ENCODE data around the gene SCAF4. TPM values are rescaled to one million over a fixed set of nuclear protein-coding genes. Genes with fewer than 3 reads are reported as not detected.

Gene SCAF4
- total RNA-seq, 1 donor from 2014 or later: 31.9 TPM

DNA sequence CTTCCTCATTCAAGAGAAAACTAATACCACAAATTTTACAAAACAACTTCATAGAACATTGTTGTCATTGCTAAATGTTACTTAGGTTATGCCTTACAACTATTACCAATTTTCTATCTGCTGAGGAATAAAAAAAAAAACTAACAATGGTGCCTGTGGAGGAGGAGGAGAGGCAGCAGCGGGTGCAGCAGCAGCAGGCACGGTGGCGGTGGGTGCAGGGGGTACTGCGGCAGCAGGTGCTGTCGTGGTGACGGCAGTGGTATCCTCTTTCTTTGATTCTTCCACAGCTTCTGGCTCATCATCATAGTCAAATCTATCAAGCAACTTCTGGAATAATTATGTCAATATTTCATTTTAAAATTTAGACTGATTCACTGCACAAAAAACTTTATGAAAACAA is 35.5 kb downstream of the SCAF4 start:
- Histone ChIP-seq H3K27me3 (no peaks in the 10 kb centered on the region), H3F3A (ENCODE audit: low read depth) (peaks cover 26% of the 10 kb centered on the region), H3K36me3 (peaks cover 66% of the 10 kb centered on the region), H2AFZ (replicated peaks) (no peak overlapping the region), H4K20me1 (ENCODE audit: low read depth) (peaks cover 5% of the 10 kb centered on the region), H3K4me3 (no peak overlapping the region), H3K9ac (no peak overlapping the region), H3K9me3 (ENCODE audit: low read depth) (no peaks in the 10 kb centered on the region), H3K4me1 (no peaks in the 10 kb centered on the region), H3K4me2 (no peak overlapping the region), H3K79me2 (ENCODE audit: low read depth) (peaks cover 46% of the 10 kb centered on the region), H3K27ac (no peak overlapping the region)
- Mint-ChIP-seq H3K4me3 (no peak overlapping the region), H3K9me3 (no peaks in the 10 kb centered on the region), H3K36me3 (peaks cover 34% of the 10 kb centered on the region), H3K27ac (no peak overlapping the region), H3K4me1 (peaks cover 11% of the 10 kb centered on the region), H3K27me3 (ENCODE audit: insufficient read depth, low read depth) (no peaks in the 10 kb centered on the region)
- TF ChIP-seq EZH2 (IDR thresholded peaks at IDR 0.05) (no peak), EZH2phosphoT487 (IDR thresholded peaks at IDR 0.05) (no peak)
- TF ChIP-seq, protein P1, sequence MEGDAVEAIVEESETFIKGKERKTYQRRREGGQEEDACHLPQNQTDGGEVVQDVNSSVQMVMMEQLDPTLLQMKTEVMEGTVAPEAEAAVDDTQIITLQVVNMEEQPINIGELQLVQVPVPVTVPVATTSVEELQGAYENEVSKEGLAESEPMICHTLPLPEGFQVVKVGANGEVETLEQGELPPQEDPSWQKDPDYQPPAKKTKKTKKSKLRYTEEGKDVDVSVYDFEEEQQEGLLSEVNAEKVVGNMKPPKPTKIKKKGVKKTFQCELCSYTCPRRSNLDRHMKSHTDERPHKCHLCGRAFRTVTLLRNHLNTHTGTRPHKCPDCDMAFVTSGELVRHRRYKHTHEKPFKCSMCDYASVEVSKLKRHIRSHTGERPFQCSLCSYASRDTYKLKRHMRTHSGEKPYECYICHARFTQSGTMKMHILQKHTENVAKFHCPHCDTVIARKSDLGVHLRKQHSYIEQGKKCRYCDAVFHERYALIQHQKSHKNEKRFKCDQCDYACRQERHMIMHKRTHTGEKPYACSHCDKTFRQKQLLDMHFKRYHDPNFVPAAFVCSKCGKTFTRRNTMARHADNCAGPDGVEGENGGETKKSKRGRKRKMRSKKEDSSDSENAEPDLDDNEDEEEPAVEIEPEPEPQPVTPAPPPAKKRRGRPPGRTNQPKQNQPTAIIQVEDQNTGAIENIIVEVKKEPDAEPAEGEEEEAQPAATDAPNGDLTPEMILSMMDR (IDR thresholded peaks at IDR 0.05): no peak
- DNase-seq (ENCODE audit: low spot score): no peak

GRCh38 chr21:31693222-31693621 is 38.7 kb downstream of the SCAF4 start:
- no peak overlapping the region for H3K4me2 ChIP-seq
- DNase-seq (ENCODE audit: low spot score): no peak
- H3K4me3 ChIP-seq: no peak overlapping the region
- peaks cover 27% of the 10 kb centered on the region for H3K79me2 ChIP-seq (ENCODE audit: low read depth)
- H2AFZ ChIP-seq (replicated peaks): no peak overlapping the region
- no peaks in the 10 kb centered on the region for H3K9me3 Mint-ChIP-seq
- no peak overlapping the region for H3K4me3 Mint-ChIP-seq
- no peak overlapping the region for H3K9ac ChIP-seq
- no peaks in the 10 kb centered on the region for H4K20me1 ChIP-seq (ENCODE audit: low read depth)
- no peaks in the 10 kb centered on the region for H3K4me1 ChIP-seq
- H3K9me3 ChIP-seq (ENCODE audit: low read depth): no peaks in the 10 kb centered on the region
- H3K27me3 ChIP-seq: no peaks in the 10 kb centered on the region
- H3K36me3 Mint-ChIP-seq: peaks cover 40% of the 10 kb centered on the region
- H3K27ac Mint-ChIP-seq: no peak overlapping the region
- H3K36me3 ChIP-seq: peaks cover 55% of the 10 kb centered on the region
- H3F3A ChIP-seq (ENCODE audit: low read depth): peaks cover 35% of the 10 kb centered on the region
- H3K4me1 Mint-ChIP-seq: peaks cover 7% of the 10 kb centered on the region
- H3K27ac ChIP-seq: no peak overlapping the region
- TF ChIP-seq, protein P1 (IDR thresholded peaks at IDR 0.05): no peak
- TF ChIP-seq EZH2 (IDR thresholded peaks at IDR 0.05) (no peak), EZH2phosphoT487 (IDR thresholded peaks at IDR 0.05) (no peak)
- no peaks in the 10 kb centered on the region for H3K27me3 Mint-ChIP-seq (ENCODE audit: insufficient read depth, low read depth)

DNA sequence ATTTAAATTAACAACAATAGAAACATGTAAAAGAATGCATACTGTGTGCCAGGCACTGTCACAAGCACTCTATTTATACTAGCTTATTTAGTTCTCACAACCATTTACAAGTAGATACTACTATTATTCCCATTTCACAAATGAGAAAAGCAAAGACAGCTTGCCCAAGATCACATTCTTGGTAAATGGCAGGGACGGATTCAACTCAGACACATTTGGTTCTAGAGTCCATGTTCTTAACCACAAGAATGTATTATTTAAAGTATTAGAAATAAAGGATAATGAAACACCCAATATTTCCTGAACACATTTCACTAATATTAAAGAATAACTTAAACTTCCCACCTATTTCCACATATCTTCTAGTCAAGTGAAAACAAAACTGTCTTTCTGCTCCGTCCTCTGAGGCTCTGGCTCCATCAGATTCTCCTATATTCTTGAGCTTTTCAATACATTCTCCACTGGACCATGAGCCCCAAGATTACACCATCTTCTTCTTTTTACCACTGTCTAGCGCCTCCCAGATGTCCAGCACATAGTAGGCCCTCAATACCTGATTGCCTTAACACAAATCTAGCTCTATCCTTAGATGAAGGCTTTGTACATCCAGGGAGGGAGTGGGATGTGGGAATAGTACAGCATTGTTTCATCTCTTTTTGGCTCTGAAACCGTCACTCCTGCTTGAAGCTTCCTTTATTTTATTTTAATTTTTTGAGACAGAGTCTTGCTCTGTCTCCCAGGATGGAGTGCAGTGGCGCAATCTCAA is 43.1 kb downstream of the SCAF4 start:
- Histone ChIP-seq H4K20me1 (ENCODE audit: low read depth) (peaks cover 7% of the 10 kb centered on the region), H3F3A (ENCODE audit: low read depth) (peaks cover 40% of the 10 kb centered on the region), H3K27me3 (no peaks in the 10 kb centered on the region), H3K4me2 (no peak overlapping the region), H3K79me2 (ENCODE audit: low read depth) (peaks cover 32% of the 10 kb centered on the region), H3K27ac (no peak overlapping the region), H3K4me3 (no peak overlapping the region), H3K9ac (no peak overlapping the region), H3K9me3 (ENCODE audit: low read depth) (no peaks in the 10 kb centered on the region), H3K36me3 (peaks cover 67% of the 10 kb centered on the region), H2AFZ (replicated peaks) (no peak overlapping the region), H3K4me1 (no peaks in the 10 kb centered on the region)
- no peaks in the 10 kb centered on the region for H3K27me3 Mint-ChIP-seq (ENCODE audit: insufficient read depth, low read depth)
- H3K9me3 Mint-ChIP-seq: no peaks in the 10 kb centered on the region
- DNase-seq (ENCODE audit: low spot score): no peak
- peaks cover 48% of the 10 kb centered on the region for H3K36me3 Mint-ChIP-seq
- no peak overlapping the region for H3K27ac Mint-ChIP-seq
- H3K4me1 Mint-ChIP-seq: no peaks in the 10 kb centered on the region
- no peak for TF ChIP-seq EZH2 (IDR thresholded peaks at IDR 0.05)
- no peak overlapping the region for H3K4me3 Mint-ChIP-seq

- TF ChIP-seq EZH2 (IDR thresholded peaks at IDR 0.05) (no peak), EZH2phosphoT487 (IDR thresholded peaks at IDR 0.05) (no peak)
- TF ChIP-seq, protein P1 (IDR thresholded peaks at IDR 0.05): no peak
- Histone ChIP-seq H3K4me3 (no peak overlapping the region), H3K4me2 (no peak overlapping the region), H3K9me3 (ENCODE audit: low read depth) (no peaks in the 10 kb centered on the region), H3F3A (ENCODE audit: low read depth) (peaks cover 26% of the 10 kb centered on the region), H4K20me1 (ENCODE audit: low read depth) (peaks cover 15% of the 10 kb centered on the region), H3K36me3 (peaks cover 58% of the 10 kb centered on the region), H3K27ac (no peak overlapping the region), H3K27me3 (no peaks in the 10 kb centered on the region), H2AFZ (replicated peaks) (no peak overlapping the region), H3K9ac (no peak overlapping the region), H3K79me2 (ENCODE audit: low read depth) (peaks cover 37% of the 10 kb centered on the region), H3K4me1 (no peaks in the 10 kb centered on the region)
- Mint-ChIP-seq H3K36me3 (peaks cover 53% of the 10 kb centered on the region), H3K27ac (no peak overlapping the region), H3K4me1 (no peaks in the 10 kb centered on the region), H3K4me3 (no peak overlapping the region), H3K9me3 (no peaks in the 10 kb centered on the region), H3K27me3 (ENCODE audit: insufficient read depth, low read depth) (no peaks in the 10 kb centered on the region)
- no peak for DNase-seq (ENCODE audit: low spot score)
Measured at GRCh38 chr21:31687108-31687507, 44.8 kb downstream of the SCAF4 start.
